Aorta (tissue), 5 donors: ENCODE measurements around the gene NEK10. TPM values are rescaled to one million over a fixed set of nuclear protein-coding genes. Genes with fewer than 3 reads are reported as not detected.

Source experiments
- ATAC-seq: fragments of 200-7000 bp; cut with Tn5 transposase; one replicate; pipeline ENCODE4 v1.9.1; 2022; ENCODE audit warnings: moderate library complexity; ENCODE audit not compliant: low FRiP score
- DNase-seq, 2 donors: peaks; one replicate each; pipeline ENCODE4 v3.0.0-alpha.2; 2020
- H3K27ac ChIP-seq, 2 donors: one replicate each; pipeline ENCODE4 v1.5.1; 2013; ENCODE audit warnings: low read length in 2 of 2, mild to moderate bottlenecking in 2 of 2, moderate library complexity in 2 of 2, control low read depth in 1 of 2, inconsistent platforms in 1 of 2, low read depth in 1 of 2
- H3K27me3 ChIP-seq, 2 donors: one replicate each; pipeline ENCODE4 v1.6.1; 2013; ENCODE audit warnings: control low read depth in 1 of 2, low read length in 1 of 2, mild to moderate bottlenecking in 1 of 2, moderate library complexity in 1 of 2; ENCODE audit not compliant: insufficient read depth in 2 of 2, control insufficient read depth in 1 of 2
- H3K36me3 ChIP-seq, 2 donors: one replicate each; pipeline ENCODE4 v1.6.1; 2013; ENCODE audit warnings: control low read depth in 1 of 2, low read length in 1 of 2, mild to moderate bottlenecking in 1 of 2; ENCODE audit not compliant: insufficient read depth in 2 of 2, control insufficient read depth in 1 of 2
- H3K4me1 ChIP-seq, 2 donors: one replicate each; pipeline ENCODE4 v1.6.1; 2013; ENCODE audit warnings: low read length in 2 of 2, control low read depth in 1 of 2, mild to moderate bottlenecking in 1 of 2, moderate library complexity in 1 of 2; ENCODE audit not compliant: insufficient read depth in 2 of 2, control insufficient read depth in 1 of 2
- H3K4me3 ChIP-seq, 2 donors: one replicate each; pipeline ENCODE4 v1.5.1; 2013; ENCODE audit warnings: low read length in 2 of 2, control low read depth in 1 of 2, mild to moderate bottlenecking in 1 of 2
- H3K9me3 ChIP-seq: one replicate; pipeline ENCODE4 v1.6.1; 2013; ENCODE audit warnings: mild to moderate bottlenecking, low read length; ENCODE audit not compliant: control insufficient read depth
- WGBS, 2 donors: extraction: QIAGEN DNeasy Blood & Tissue Kit; methylation state at CpG; one replicate each; pipeline ENCODE4 v1.1.7; 2013; 5-methylcytosine and 5-hydroxymethylcytosine counted together
- intact Hi-C, 2 donors: fragments of 100-400 bp; cut with DNase I; formaldehyde crosslinking; loops; one replicate each; pipeline versions ENCODE4 v1.14.2 to v1.15.0; 2022
- polyA plus RNA-seq, 2 donors: library from polyadenylated mRNA; stranded (reverse); fragments of 200-250 nt; gene quantifications; one replicate each; pipeline ENCODE4 v1.2.3, GENCODE V29; 2013
- total RNA-seq, 2 donors: library from RNA; stranded (reverse); fragmentation: NEBNext Ultra II Directional; extraction: Animal tissue kit (Norgen Biotek cat#: 25700); gene quantifications; one replicate each; pipeline ENCODE4 v1.2.1, GENCODE V29; 2021
- donor health status: healthy with polysubstance abuse.
- donor health status: Bipolar disorder and iron deficiency.
- donor health status: DM: no; HTN: no; CAD: no.
- donor health status: DM: no; HTN: no; CAD: no.
- donor health status: DM: yes; HTN: yes; CAD: no.

Gene NEK10
- total and polyA plus RNA-seq, 4 donors = 0.08 to 3.5 (median 0.71) TPM

GRCh38 chr3:27384191-27384590 is 15.0 kb upstream of the NEK10 start:
- H3K4me1 ChIP-seq = no peaks in the 10 kb centered on the region
- whole genome bisulfite sequencing, 2 donors = 98 to 100% methylated on average over 1 of the region's 1 CpG
- H3K36me3 ChIP-seq = no peaks in the 10 kb centered on the region
- H3K4me3 ChIP-seq = no peak overlapping the region
- intact Hi-C loops = no loop called here
- no peaks in the 10 kb centered on the region for H3K9me3 ChIP-seq
- DNase-seq (no peak), ATAC-seq (no peak)
- no peaks in the 10 kb centered on the region for H3K27me3 ChIP-seq
- H3K27ac ChIP-seq = no peak overlapping the region

GRCh38 chr3:27380433-27381357 is 11.5 kb upstream of the NEK10 start:
- WGBS, 2 donors = 28 to 30% methylated on average over 3 of the region's 3 CpGs

DNA sequence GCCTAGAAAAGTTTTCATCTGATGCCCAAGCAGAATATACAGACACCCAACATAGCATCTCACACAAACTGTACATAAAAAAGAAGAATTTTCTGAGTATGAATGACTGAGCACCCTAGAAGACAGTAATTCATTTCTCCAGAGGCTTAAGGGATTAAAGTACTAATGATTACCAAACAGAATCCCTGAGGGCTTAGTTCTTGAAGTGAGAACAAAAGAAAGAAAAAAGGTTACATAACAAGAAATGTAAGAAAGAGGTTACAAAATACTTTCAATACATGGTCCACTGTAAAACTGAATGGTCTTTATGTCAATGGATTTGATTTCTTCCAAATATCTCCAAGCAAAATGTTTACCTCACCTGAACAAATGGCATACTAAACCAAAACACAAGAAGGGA is 9.1 kb upstream of the NEK10 start:
- DNase-seq = no peak
- ATAC-seq = no peak
- intact Hi-C loops = no loop called here
- no peaks in the 10 kb centered on the region for H3K36me3 ChIP-seq
- H3K27ac ChIP-seq = no peak overlapping the region
- no peaks in the 10 kb centered on the region for H3K27me3 ChIP-seq
- no peaks in the 10 kb centered on the region for H3K9me3 ChIP-seq
- no peak overlapping the region for H3K4me3 ChIP-seq
- no peaks in the 10 kb centered on the region for H3K4me1 ChIP-seq

More at GRCh38 chr3:27380433-27381357, 11.5 kb upstream of the NEK10 start:
- intact Hi-C loops = no loop called here
- no peak for ATAC-seq
- Histone ChIP-seq H3K27ac (no peak overlapping the region), H3K36me3 (no peaks in the 10 kb centered on the region), H3K4me1 (no peaks in the 10 kb centered on the region), H3K27me3 (no peaks in the 10 kb centered on the region), H3K9me3 (no peaks in the 10 kb centered on the region), H3K4me3 (no peak overlapping the region)
- no peak for DNase-seq

GRCh38 chr3:27376109-27376772 is 7.1 kb upstream of the NEK10 start:
- ATAC-seq = no peak
- H3K4me3 ChIP-seq = no peak overlapping the region
- H3K27ac ChIP-seq = no peak overlapping the region
- 93 to 95% methylated on average over 6 of the region's 6 CpGs for WGBS, 2 donors
- no peaks in the 10 kb centered on the region for H3K27me3 ChIP-seq
- intact Hi-C loops = no loop called here
- no peaks in the 10 kb centered on the region for H3K9me3 ChIP-seq
- no peaks in the 10 kb centered on the region for H3K36me3 ChIP-seq
- no peak for DNase-seq
- no peaks in the 10 kb centered on the region for H3K4me1 ChIP-seq

DNA sequence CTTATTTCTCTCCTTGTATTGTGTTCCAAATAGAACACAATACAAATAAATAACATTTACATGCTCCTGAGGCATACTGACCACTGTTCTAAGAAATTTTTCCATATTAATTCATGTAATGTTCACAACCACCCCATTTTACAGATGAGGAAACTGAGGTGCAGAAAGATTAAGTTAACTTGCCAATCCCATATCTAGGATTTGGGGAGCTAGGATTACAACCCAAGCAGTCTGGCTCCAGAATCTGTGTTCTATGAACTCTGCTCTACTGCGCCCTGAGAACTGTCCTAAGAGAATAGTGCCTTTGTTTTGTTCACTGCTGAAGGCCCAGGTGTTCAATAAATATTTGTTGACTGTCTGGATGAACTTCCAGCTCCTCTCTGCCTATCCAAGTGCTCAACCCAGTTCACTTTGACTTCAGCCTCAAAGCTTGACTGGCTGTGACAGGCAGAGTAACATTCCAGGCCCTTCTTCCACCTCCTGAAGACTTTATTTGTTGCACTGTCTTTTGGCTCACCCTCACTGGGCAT is 3.1 kb downstream of the NEK10 start:
- no peaks in the 10 kb centered on the region for H3K4me1 ChIP-seq
- H3K27me3 ChIP-seq = no peaks in the 10 kb centered on the region
- ATAC-seq = no peak
- intact Hi-C loops = loop anchor here in 1 of 2 donors (10.0 kb wide), 1 partner anchor 309 kb away; no protein-coding TSS in a partner anchor
- no peak overlapping the region for H3K4me3 ChIP-seq
- 94 to 100% methylated on average over 1 of the region's 1 CpG for WGBS, 2 donors
- no peaks in the 10 kb centered on the region for H3K36me3 ChIP-seq
- H3K27ac ChIP-seq = no peak overlapping the region
- no peak for DNase-seq
- H3K9me3 ChIP-seq = no peaks in the 10 kb centered on the region

- Histone ChIP-seq H3K27me3 (no peaks in the 10 kb centered on the region), H3K4me3 (no peak overlapping the region), H3K36me3 (no peaks in the 10 kb centered on the region), H3K4me1 (no peaks in the 10 kb centered on the region), H3K9me3 (no peaks in the 10 kb centered on the region), H3K27ac (no peak overlapping the region)
- ATAC-seq = no peak
- intact Hi-C loops = loop anchor here in 1 of 2 donors (10.0 kb wide), 1 partner anchor 314 kb away; no protein-coding TSS in a partner anchor
- no peak for DNase-seq
- 83 to 84% methylated on average over 7 of the region's 7 CpGs for WGBS, 2 donors
Observed at GRCh38 chr3:27360113-27361078, 8.8 kb downstream of the NEK10 start.

- no peak for ATAC-seq
- Histone ChIP-seq H3K4me3 (no peak overlapping the region), H3K27ac (no peak overlapping the region), H3K4me1 (no peaks in the 10 kb centered on the region), H3K27me3 (peaks cover 0 to 3% of the 10 kb centered on the region in 2 donors), H3K9me3 (no peaks in the 10 kb centered on the region), H3K36me3 (no peaks in the 10 kb centered on the region)
- intact Hi-C loops = no loop called here
- DNase-seq = no peak
- 90 to 91% methylated on average over 3 of the region's 3 CpGs for WGBS, 2 donors
Observed at GRCh38 chr3:27358372-27358771, 10.8 kb downstream of the NEK10 start.

- intact Hi-C loops = no loop called here
- Histone ChIP-seq H3K36me3 (no peaks in the 10 kb centered on the region), H3K4me1 (no peaks in the 10 kb centered on the region), H3K27ac (no peak overlapping the region), H3K9me3 (no peaks in the 10 kb centered on the region), H3K4me3 (no peak overlapping the region), H3K27me3 (peaks cover 0 to 3% of the 10 kb centered on the region in 2 donors)
- ATAC-seq (peak; percentile 66), DNase-seq (peak in 1 of 2 donors; percentile 64)
- WGBS, 2 donors = 48 to 56% methylated on average over 1 of the region's 1 CpG
Observed at GRCh38 chr3:27357665-27358258, 11.4 kb downstream of the NEK10 start.
